KBM-7 (cell line): ENCODE results near the gene TMEM120B.
A peak's percentile ranks its signal among the peaks of the same experiment; 100 is the strongest.

ENCODE experiments used
- DNase-seq: peaks from one replicate; pipeline ENCODE4 v3.0.0-alpha.2; 2015
- in situ Hi-C: fragments of 300-500 bp; cut with MboI; formaldehyde crosslinking; loops from 2 replicates; pipeline ENCODE4 v1.14.3; 2020; ENCODE audit warnings: low sequenced_read_pairs, low pct_unique_long_range_greater_than_20kb, mixed read lengths

Gene TMEM120B

GRCh38 chr12:121798787-121799155, 86.2 kb downstream of the TMEM120B start:
- in situ Hi-C loops, result no loop called here
- DNase-seq, result no peak

GRCh38 chr12:121799156-121799841, 86.7 kb downstream of the TMEM120B start:
- DNase-seq, result peak; percentile 69
- in situ Hi-C loops, result no loop called here

- in situ Hi-C loops, result no loop called here
- peak; percentile 75 for DNase-seq
These were observed 87.5 kb downstream of the TMEM120B start for GRCh38 chr12:121799842-121800693.

DNA sequence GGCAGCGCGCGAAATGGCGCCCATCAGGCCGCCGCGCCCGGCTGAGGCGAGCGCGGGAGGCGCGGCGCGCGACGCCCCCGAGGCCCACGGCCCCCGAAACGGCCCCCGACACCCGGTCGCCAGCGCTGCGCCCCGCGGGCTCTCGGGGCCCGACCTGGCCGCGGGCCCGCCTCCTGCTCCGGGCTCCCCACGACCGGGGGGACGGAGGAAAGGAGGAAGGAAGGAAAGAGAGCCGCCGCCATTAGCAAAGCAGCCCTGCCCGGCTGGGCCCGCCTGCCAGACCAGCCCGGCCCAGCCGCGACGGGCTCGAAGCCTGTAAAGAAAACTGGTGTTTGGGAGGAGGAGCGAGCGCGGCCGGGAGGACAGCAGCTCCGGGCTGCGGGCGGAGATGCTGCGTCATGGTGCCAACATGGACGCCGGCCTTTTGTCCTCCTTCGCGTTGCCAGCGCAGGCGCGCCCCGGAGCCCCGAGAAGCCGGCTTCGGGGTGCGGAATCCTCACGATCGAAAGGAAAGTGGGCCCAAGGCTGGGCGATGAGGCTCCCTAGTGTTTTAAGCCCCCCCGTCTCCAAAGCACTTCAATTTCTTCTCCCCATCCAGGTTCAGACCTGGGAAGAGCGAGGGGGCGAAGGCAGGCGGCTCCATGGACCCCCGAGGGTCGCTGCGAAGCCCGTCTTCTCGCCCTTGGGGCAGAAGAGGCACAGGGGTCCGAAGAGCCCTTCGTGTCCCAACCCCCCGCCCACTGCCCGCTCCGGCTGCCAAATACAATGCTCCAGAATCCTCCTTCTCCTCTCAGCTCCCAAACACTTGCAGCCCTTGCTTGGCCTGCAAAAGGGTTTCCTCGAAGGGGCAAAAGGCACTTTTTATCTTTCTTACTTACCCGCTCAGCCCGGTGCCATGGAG, 88.4 kb downstream of the TMEM120B start:
- in situ Hi-C loops, result no loop called here
- DNase-seq, result peak; percentile 61

DNA sequence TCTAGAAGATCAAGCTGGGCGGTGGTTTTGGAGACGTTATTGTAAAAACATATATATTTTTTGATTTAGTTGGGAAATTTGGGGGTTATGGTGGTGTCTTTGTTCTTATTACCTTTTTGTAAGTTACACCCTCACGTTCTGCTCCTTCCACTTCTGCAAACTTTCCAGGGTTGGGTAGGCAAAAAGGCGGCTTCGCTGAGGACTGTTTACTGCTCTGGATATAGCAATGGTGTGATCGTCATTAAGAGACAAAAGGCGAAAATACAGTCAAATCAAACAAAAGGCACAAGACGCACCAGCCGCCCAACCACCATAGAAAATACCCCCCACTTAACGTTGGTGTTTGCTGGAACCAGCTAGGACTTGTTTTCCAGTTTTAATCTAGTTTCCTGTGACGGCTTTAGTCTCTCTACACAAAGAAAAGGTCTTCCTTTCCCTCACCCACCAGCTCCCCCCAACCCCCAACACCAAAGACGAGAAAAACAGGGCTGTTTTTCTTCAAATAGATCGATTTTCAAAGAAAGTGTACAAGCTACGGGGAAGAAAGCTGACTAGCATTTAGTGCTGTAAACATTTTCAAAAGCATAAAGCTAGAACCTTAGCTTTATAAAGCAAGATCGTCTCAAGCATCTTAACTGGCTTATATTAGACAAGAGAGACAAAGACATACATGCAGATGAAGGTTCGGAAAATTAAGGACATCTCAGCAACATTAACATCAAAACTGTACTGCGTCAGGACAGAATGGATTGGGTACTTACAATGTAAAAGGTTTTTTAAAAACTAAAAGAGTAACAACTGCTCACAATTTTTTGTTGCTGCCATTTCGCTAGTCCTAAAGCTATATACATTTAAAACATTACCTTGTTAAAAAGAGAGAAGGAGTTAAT, 89.3 kb downstream of the TMEM120B start:
- DNase-seq, result peak; percentile 62
- in situ Hi-C loops, result no loop called here

GRCh38 chr12:121802485-121802842, 89.9 kb downstream of the TMEM120B start:
- in situ Hi-C loops, result no loop called here
- DNase-seq, result no peak

- peak; percentile 98 for DNase-seq
- in situ Hi-C loops, result no loop called here
These were observed 90.5 kb downstream of the TMEM120B start for GRCh38 chr12:121802843-121803698.

DNA sequence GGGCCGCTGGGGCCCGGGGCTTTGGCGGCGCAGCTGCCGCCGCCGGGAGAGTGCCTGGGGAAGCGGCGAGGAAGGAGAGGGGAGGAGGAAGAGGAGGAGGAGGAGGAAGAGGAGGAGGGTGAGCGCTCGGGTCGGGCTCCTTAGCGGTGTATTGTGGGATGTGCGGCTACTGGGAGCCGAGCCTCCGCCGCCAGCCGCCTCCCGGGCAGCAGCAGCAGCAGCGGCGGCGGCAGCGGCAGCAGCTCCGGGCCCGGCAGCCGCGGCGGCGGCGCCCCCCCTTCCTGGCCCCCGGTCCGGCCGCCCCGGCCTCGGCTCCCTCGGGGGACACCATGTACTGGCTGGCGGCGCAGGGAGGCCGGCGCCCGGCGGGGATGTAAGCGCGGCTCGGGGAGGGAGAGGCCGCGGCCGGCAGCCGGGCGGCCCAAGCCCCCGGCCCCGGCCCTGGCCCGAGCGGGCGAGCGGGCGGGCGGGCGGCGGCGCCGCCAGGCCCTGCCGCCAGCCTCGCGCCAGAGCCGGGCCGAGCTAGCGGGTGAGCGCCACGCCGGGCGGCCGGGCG, 91.4 kb downstream of the TMEM120B start, which contains the start of gene SETD1B:
TSS of gene SETD1B (plus strand) at position 149 of the 556 bp plus-strand sequence. CDS start 729 bp downstream, outside the sequence.
- in situ Hi-C loops, result no loop called here
- peak; percentile 76 for DNase-seq

- DNase-seq, result peak; percentile 55
- in situ Hi-C loops, result no loop called here
These were observed 92.0 kb downstream of the TMEM120B start for GRCh38 chr12:121804417-121805111.

DNA sequence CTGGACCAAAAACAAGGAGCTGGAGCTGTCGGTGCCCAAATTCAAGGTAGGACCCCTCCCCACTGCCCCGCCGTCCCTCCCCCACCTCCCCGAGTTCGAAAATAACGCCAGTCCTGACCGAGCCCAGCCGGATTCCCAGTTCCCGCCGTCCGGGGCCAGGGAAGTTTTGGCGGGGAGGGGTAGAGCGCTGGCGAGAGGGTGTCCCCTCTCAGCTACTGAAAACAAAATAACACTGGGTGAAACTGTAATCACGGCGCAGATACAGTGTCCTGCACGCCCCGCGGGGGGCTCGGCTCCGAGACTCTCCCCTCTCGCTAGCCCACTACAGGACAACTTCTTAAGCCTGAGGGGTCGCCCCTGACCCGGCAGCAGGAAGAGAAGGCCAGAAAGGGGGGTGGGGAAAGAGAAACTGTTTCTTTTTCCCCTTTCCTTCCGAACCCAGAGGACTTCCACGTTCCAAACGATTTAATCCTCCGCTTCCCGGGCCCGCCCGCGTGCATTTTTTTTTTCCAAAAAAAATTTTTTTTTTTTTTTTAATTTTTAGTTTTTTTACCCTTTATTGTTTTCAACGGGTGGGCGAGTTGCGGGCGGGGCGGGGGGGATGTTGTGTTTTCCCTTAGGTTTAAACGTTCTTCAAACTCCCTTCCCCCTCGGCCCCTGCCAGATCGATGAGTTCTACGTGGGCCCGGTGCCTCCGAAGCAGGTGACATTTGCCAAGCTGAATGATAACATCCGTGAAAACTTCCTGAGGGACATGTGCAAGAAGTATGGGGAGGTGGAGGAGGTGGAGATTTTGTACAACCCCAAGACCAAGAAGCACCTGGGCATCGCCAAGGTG, 92.8 kb downstream of the TMEM120B start:
- DNase-seq, result peak; percentile 52

DNA sequence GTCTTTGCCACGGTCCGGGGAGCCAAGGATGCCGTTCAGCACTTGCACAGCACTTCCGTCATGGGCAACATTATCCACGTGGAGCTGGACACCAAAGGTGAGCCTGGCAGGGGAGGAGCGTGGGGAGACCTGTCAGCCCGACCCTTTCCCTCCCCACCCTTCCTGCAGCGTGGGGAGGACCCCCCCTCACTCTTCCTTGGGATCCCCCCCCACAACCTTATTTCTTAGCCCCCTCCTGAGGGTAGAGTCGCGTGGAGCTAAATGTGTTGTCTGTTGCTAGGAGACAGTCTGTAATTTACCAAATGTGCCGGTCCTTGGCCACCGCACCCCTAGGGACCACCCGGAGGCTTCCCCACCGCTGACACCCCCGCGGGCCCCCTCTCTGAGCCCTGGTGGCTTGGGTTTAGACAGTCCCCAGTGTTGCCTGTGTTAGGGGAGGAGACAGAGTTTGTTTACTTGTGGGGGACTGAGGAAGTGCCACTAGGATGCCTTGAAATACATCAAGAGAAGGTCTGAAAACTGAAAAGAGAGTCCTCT, 93.5 kb downstream of the TMEM120B start:
- peak; percentile 55 for DNase-seq
- in situ Hi-C loops, result no loop called here

More for the DNA sequence above, 92.8 kb downstream of the TMEM120B start:
- in situ Hi-C loops, result no loop called here

DNA sequence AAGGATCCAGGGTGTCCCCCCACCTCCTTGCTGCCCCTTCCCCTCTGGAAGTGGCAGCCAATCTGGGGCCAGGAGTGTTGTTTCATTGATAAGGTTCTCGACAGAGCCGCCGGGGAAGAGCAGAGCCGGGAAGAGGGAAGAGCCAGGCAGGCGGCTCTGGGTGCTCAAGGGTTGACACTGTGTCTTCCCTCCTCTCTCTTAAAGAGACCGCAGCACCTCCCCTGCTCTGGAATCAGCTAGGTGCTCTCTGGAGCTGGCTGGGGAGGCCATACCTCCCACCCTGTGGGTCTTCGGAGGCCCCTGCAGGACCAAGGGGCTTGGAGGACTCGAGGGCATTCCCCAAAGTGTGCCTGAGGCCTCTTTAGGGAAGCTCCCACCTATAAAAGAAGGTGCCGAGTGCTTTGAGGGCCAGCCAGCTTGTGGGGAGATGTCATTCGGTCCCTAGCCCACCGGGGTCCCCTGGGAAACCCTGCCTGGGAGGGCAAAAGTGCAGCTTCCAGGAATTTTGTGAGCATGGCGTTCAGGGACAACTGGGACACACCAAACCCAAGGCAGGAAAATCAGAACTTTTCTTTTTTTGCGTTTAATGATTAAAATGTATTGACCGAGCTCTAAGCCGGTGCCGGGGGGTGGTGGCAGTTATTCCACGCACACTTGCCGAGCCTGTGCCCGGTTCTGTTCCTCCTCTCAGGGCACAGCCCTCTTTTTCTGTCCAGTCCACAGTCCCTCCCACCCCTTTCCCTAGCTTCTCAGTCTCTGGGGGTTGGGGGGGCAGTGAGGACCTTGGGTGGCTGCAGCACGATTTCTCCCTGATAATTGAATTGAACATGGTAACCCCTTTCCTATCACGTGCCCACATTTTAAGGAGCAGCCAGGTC, 94.2 kb downstream of the TMEM120B start:
- peak; percentile 56 for DNase-seq
- in situ Hi-C loops, result no loop called here

- DNase-seq, result no peak
- in situ Hi-C loops, result no loop called here
These were observed 95.2 kb downstream of the TMEM120B start for GRCh38 chr12:121807642-121808347.

DNA sequence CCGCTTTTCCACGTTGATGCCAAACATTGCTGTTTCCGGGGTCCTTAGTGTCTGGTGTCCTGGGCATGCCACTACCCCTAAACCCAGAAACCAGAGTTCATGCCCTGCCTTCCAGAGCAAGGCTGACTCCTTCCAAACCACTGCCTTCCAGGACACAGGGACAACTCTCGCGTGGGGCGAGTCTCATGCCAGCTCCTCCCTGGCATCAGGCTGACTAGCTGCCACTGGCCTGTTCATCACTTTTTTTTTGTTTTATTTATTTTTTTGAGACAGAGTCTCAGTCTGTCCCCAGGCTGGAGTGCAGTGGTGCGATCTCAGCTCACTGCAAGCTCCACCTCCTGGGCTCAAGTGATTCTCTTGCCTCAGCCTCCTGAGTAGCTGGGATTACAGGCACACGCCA, 96.1 kb downstream of the TMEM120B start:
- in situ Hi-C loops, result no loop called here
- DNase-seq, result no peak
